IPS DF 4.7 (cell line): ENCODE results near the gene AFDN.

ENCODE experiments used
- DNase-seq: peaks from one replicate; pipeline ENCODE4 v3.0.0-alpha.2; 2013; ENCODE audit warnings: low spot score; ENCODE audit errors: extremely low read depth

AFDN gene

DNA sequence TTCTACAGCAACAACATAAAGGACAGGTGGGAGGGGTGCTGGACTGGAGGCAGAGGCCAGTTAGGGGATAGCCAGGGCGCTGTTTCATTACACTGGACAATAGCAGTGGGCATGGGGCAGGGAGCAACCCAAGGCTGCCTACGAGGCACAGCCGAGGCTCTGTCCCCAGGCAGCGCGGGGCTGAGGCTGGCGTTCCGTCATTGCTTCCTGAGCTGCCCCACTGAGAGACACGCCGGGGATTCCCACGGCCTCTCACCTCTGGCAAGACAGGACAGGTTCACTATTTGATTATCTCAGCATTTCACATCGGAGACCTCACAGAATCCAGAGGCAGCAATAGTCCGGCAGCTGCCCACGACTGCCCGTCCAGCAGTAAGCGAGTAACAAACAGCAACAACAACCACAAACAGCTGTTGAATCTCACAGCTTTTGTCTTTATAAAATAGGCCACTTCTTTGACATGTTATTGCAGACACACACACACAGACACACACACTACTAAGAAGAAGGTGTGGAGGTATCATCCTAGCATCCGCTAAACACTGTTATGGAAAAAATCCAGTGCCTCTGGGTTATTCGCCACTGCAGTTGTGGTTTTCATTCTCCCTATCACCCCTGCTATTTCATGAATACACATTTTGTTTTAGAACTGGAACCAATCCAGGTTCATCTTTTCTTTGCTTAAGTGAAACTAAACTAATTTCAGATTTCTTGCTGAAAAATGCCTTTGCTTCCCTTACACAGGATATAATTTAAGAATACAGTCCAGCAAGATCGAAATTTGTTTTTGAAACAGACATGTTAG is 190.2 kb downstream of the AFDN start:
- no peak for DNase-seq

GRCh38 chr6:168017629-168018028 is 190.9 kb downstream of the AFDN start:
- DNase-seq: no peak

DNA sequence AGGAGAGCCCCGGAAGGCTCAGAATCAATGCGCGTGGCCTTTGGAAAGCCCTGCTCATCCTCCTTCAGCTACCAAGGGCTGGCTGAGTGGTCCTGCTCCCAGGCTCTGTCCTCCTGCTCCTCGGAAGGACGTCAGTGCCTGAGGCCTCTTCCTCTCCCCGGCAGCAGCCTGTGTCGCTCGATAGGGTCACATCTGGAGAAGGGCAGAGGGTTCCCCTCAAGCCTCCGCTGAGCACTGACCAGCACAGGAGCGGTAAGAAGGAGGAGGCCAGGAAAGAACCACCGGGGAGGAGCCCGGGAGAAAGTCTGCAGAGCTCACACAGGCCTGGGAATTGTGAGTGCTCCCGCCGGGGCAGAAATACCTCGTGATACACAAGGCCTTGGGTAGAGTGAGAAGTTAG is 192.0 kb downstream of the AFDN start:
- DNase-seq: no peak

DNA sequence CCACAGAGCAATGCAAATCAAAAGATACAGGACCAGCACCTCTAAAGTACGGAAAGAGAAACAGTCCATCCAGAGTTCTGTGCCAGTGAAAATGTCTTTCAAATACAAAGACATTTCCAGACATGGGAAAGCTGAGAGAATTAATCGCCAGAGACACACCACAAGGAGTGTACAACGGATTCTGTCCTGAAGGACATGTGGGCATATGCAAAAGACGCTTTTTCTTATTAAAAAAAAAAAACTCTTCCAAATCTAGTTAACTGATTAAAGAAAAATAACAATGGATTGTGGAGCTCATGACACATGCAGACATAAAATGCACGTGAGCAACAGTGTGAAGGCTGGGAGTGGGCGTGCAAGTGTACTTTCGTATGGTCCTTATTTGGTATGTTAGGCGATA is 193.5 kb downstream of the AFDN start:
- DNase-seq: no peak

- no peak for DNase-seq
These were observed 194.9 kb downstream of the AFDN start for GRCh38 chr6:168021581-168021980.
